Measurements from ENCODE around the gene OLIG1.

- TF ChIP-seq, protein P1, sequence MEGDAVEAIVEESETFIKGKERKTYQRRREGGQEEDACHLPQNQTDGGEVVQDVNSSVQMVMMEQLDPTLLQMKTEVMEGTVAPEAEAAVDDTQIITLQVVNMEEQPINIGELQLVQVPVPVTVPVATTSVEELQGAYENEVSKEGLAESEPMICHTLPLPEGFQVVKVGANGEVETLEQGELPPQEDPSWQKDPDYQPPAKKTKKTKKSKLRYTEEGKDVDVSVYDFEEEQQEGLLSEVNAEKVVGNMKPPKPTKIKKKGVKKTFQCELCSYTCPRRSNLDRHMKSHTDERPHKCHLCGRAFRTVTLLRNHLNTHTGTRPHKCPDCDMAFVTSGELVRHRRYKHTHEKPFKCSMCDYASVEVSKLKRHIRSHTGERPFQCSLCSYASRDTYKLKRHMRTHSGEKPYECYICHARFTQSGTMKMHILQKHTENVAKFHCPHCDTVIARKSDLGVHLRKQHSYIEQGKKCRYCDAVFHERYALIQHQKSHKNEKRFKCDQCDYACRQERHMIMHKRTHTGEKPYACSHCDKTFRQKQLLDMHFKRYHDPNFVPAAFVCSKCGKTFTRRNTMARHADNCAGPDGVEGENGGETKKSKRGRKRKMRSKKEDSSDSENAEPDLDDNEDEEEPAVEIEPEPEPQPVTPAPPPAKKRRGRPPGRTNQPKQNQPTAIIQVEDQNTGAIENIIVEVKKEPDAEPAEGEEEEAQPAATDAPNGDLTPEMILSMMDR (IDR thresholded peaks at IDR 0.05; ENCODE audit: low read depth, low read length) = no peak
- TF ChIP-seq EZH2phosphoT487 (IDR thresholded peaks at IDR 0.05; ENCODE audit: low read depth) = no peak
These were observed 48.8 kb upstream of the OLIG1 start for GRCh38 chr21:33021150-33021549.
